HEK293 (cell line): ENCODE results near the gene PEG3.

Source experiments
- ATF2 ChIP-seq: fragments of 450-650 bp; formaldehyde crosslinking; IDR thresholded peaks from 2 replicates; pipeline ENCODE4 v1.5.1; 2016; ENCODE audit warnings: missing biosample characterization, missing genetic modification characterization, low read depth
- CTCF ChIP-seq: fragments of 450-650 bp; formaldehyde crosslinking; IDR thresholded peaks from 2 replicates; pipeline ENCODE4 v1.5.1; 2016; ENCODE audit warnings: missing biosample characterization, missing genetic modification characterization
- GFI1B ChIP-seq: fragments of 450-650 bp; formaldehyde crosslinking; IDR thresholded peaks from 2 replicates; pipeline ENCODE4 v1.5.1; 2016; ENCODE audit warnings: missing biosample characterization, missing genetic modification characterization
- KLF10 ChIP-seq: fragments of 450-650 bp; IDR thresholded peaks from 2 replicates; pipeline ENCODE4 v1.5.1; 2018; ENCODE audit warnings: missing biosample characterization, mild to moderate bottlenecking, missing genetic modification characterization
- PATZ1 ChIP-seq: fragments of 450-650 bp; formaldehyde crosslinking; IDR thresholded peaks from 2 replicates; pipeline ENCODE4 v1.5.1; 2016; ENCODE audit warnings: missing biosample characterization, missing genetic modification characterization
- SP7 ChIP-seq: fragments of 450-650 bp; formaldehyde crosslinking; IDR thresholded peaks from 2 replicates; pipeline ENCODE4 v1.5.1; 2016; ENCODE audit warnings: missing biosample characterization, missing genetic modification characterization
- WT1 ChIP-seq: fragments of 450-650 bp; formaldehyde crosslinking; IDR thresholded peaks from 2 replicates; pipeline ENCODE4 v1.5.1; 2016; ENCODE audit warnings: missing biosample characterization, missing genetic modification characterization
- ZBTB48 ChIP-seq: fragments of 450-650 bp; formaldehyde crosslinking; IDR thresholded peaks from 2 replicates; pipeline ENCODE4 v1.5.1; 2016; ENCODE audit warnings: missing biosample characterization, missing genetic modification characterization
- ZNF2 ChIP-seq: fragments of 450-650 bp; formaldehyde crosslinking; IDR thresholded peaks from 2 replicates; pipeline ENCODE4 v1.5.1; 2016; ENCODE audit warnings: missing biosample characterization, missing genetic modification characterization
- ZNF501 ChIP-seq: fragments of 450-650 bp; formaldehyde crosslinking; IDR thresholded peaks from 2 replicates; pipeline ENCODE4 v1.5.1; 2016; ENCODE audit warnings: missing biosample characterization, missing genetic modification characterization
- ZNF785 ChIP-seq: fragments of 450-650 bp; formaldehyde crosslinking; IDR thresholded peaks from 2 replicates; pipeline ENCODE4 v1.5.1; 2016; ENCODE audit warnings: missing biosample characterization, missing genetic modification characterization
- TF ChIP-seq, protein P1 (sequence below): fragments of 450-650 bp; formaldehyde crosslinking; IDR thresholded peaks from 2 replicates; pipeline ENCODE4 v1.5.1; 2016; ENCODE audit warnings: missing biosample characterization, missing genetic modification characterization

- TF ChIP-seq, protein P1, sequence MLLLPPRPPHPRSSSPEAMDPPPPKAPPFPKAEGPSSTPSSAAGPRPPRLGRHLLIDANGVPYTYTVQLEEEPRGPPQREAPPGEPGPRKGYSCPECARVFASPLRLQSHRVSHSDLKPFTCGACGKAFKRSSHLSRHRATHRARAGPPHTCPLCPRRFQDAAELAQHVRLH (tag by site-specific recombination), result no peak
- TF ChIP-seq PATZ1 (tag by site-specific recombination) (no peak), ZNF501 (no peak), CTCF (tag by site-specific recombination) (no peak), WT1 (tag by site-specific recombination) (no peak), KLF10 (tag by site-specific recombination) (no peak), ZNF2 (tag by site-specific recombination) (no peak), GFI1B (tag by site-specific recombination) (no peak), ATF2 (tag by site-specific recombination) (no peak), SP7 (tag by site-specific recombination) (no peak), ZNF785 (tag by site-specific recombination) (no peak), ZBTB48 (tag by site-specific recombination) (no peak)
Observed at GRCh38 chr19:56808717-56809392, 31.7 kb downstream of the PEG3 start.
